ENCODE measurements around the gene SGCE.

SGCE gene

GRCh38 chr7:94559972-94560371, 96.0 kb downstream of the SGCE start:
- H3K79me1 ChIP-seq (ENCODE audit: low read depth, low read length) = no peaks in the 10 kb centered on the region
- no peak overlapping the region for H3K27ac ChIP-seq (replicated peaks; ENCODE audit: low read length)
- no peak overlapping the region for H2BK12ac ChIP-seq (ENCODE audit: low read length)
- H3K9ac ChIP-seq (ENCODE audit: low read depth, low read length, poor library complexity) = no peak overlapping the region
- H2BK15ac ChIP-seq (ENCODE audit: low read length) = no peak overlapping the region
- H3K9me3 ChIP-seq (replicated peaks in 1 of 2; ENCODE audit: control insufficient read depth in 2 of 2, insufficient read depth in 1 of 2, low read depth in 1 of 2, low read length in 2 of 2) = no peaks in the 10 kb centered on the region
- no peak overlapping the region for H3K14ac ChIP-seq (ENCODE audit: low read length)
- no peaks in the 10 kb centered on the region for H3K4me1 ChIP-seq (ENCODE audit: control insufficient read depth in 2 of 2, insufficient read depth in 1 of 2, low read depth in 1 of 2, low read length in 2 of 2)
- no peak overlapping the region for H3K4me3 ChIP-seq (ENCODE audit: low read length in 2 of 2)
- H4K91ac ChIP-seq (ENCODE audit: low read depth, low read length, poor library complexity) = no peak overlapping the region
- no peak overlapping the region for H2BK120ac ChIP-seq (ENCODE audit: low read depth, low read length)
- no peak overlapping the region for H3K23ac ChIP-seq (ENCODE audit: low read depth, low read length, poor library complexity)
- no CpG with 5 or more reads among the region's 1 CpG for WGBS, 2 donors (ENCODE audit: extremely low coverage in 2 of 2, insufficient read length in 2 of 2, insufficient replicate concordance in 1 of 2)
- no peak overlapping the region for H3K4ac ChIP-seq (ENCODE audit: low read length)
- no peak overlapping the region for H3K4me2 ChIP-seq (ENCODE audit: insufficient read depth, low read length, poor library complexity, severe bottlenecking)
- peaks cover 0 to 53% of the 10 kb centered on the region in 2 donors for H3K36me3 ChIP-seq (replicated peaks in 1 of 2; ENCODE audit: control insufficient read depth in 2 of 2, insufficient read depth in 2 of 2, low read length in 2 of 2)
- H2AFZ ChIP-seq (ENCODE audit: low read length) = no peak overlapping the region
- no peak overlapping the region for H3K18ac ChIP-seq (ENCODE audit: low read length)
- no peak overlapping the region for H2AK5ac ChIP-seq (ENCODE audit: low read depth, low read length)
- H4K8ac ChIP-seq (ENCODE audit: low read depth, low read length) = no peak overlapping the region
- no peak for DNase-seq (ENCODE audit: low spot score)
- no peaks in the 10 kb centered on the region for H3K27me3 ChIP-seq (ENCODE audit: control insufficient read depth in 3 of 3, insufficient read depth in 3 of 3, low read depth in 1 of 3, low read length in 3 of 3)
- H2BK5ac ChIP-seq (ENCODE audit: low read length) = no peak overlapping the region

GRCh38 chr7:94557215-94557614, 98.7 kb downstream of the SGCE start:
- Histone ChIP-seq H3K9ac (ENCODE audit: low read depth, low read length, poor library complexity) (no peak overlapping the region), H3K27me3 (ENCODE audit: control insufficient read depth in 3 of 3, insufficient read depth in 3 of 3, low read depth in 1 of 3, low read length in 3 of 3) (no peaks in the 10 kb centered on the region), H3K23ac (ENCODE audit: low read depth, low read length, poor library complexity) (no peak overlapping the region), H3K4me2 (ENCODE audit: insufficient read depth, low read length, poor library complexity, severe bottlenecking) (no peak overlapping the region), H3K36me3 (replicated peaks in 1 of 2; ENCODE audit: control insufficient read depth in 2 of 2, insufficient read depth in 2 of 2, low read length in 2 of 2) (peaks cover 0 to 81% of the 10 kb centered on the region in 2 donors), H3K4me3 (ENCODE audit: low read length in 2 of 2) (no peak overlapping the region), H3K18ac (ENCODE audit: low read length) (no peak overlapping the region), H3K27ac (replicated peaks; ENCODE audit: low read length) (no peak overlapping the region), H2AFZ (ENCODE audit: low read length) (no peak overlapping the region), H3K4ac (ENCODE audit: low read length) (no peak overlapping the region), H3K4me1 (ENCODE audit: control insufficient read depth in 2 of 2, insufficient read depth in 1 of 2, low read depth in 1 of 2, low read length in 2 of 2) (no peaks in the 10 kb centered on the region), H3K14ac (ENCODE audit: low read length) (no peak overlapping the region), H3K79me1 (ENCODE audit: low read depth, low read length) (no peaks in the 10 kb centered on the region), H4K91ac (ENCODE audit: low read depth, low read length, poor library complexity) (no peak overlapping the region), H2BK120ac (ENCODE audit: low read depth, low read length) (no peak overlapping the region), H4K8ac (ENCODE audit: low read depth, low read length) (no peak overlapping the region), H3K9me3 (replicated peaks in 1 of 2; ENCODE audit: control insufficient read depth in 2 of 2, insufficient read depth in 1 of 2, low read depth in 1 of 2, low read length in 2 of 2) (no peaks in the 10 kb centered on the region), H2BK12ac (ENCODE audit: low read length) (no peak overlapping the region), H2BK15ac (ENCODE audit: low read length) (no peak overlapping the region), H2BK5ac (ENCODE audit: low read length) (no peak overlapping the region), H2AK5ac (ENCODE audit: low read depth, low read length) (no peak overlapping the region)
- DNase-seq (ENCODE audit: low spot score) = no peak

- H3K4me1 ChIP-seq (ENCODE audit: control insufficient read depth in 2 of 2, insufficient read depth in 1 of 2, low read depth in 1 of 2, low read length in 2 of 2) = no peaks in the 10 kb centered on the region
- H2BK5ac ChIP-seq (ENCODE audit: low read length) = no peak overlapping the region
- no peak overlapping the region for H2BK120ac ChIP-seq (ENCODE audit: low read depth, low read length)
- no peaks in the 10 kb centered on the region for H3K79me1 ChIP-seq (ENCODE audit: low read depth, low read length)
- no peak for DNase-seq (ENCODE audit: low spot score)
- no peak overlapping the region for H3K9ac ChIP-seq (ENCODE audit: low read depth, low read length, poor library complexity)
- H3K4me2 ChIP-seq (ENCODE audit: insufficient read depth, low read length, poor library complexity, severe bottlenecking) = no peak overlapping the region
- no peak overlapping the region for H3K18ac ChIP-seq (ENCODE audit: low read length)
- H3K14ac ChIP-seq (ENCODE audit: low read length) = no peak overlapping the region
- H2BK15ac ChIP-seq (ENCODE audit: low read length) = no peak overlapping the region
- no peaks in the 10 kb centered on the region for H3K27me3 ChIP-seq (ENCODE audit: control insufficient read depth in 3 of 3, insufficient read depth in 3 of 3, low read depth in 1 of 3, low read length in 3 of 3)
- H2BK12ac ChIP-seq (ENCODE audit: low read length) = no peak overlapping the region
- H3K27ac ChIP-seq (replicated peaks; ENCODE audit: low read length) = no peak overlapping the region
- no peak overlapping the region for H4K91ac ChIP-seq (ENCODE audit: low read depth, low read length, poor library complexity)
- WGBS, 2 donors (ENCODE audit: extremely low coverage in 2 of 2, insufficient read length in 2 of 2, insufficient replicate concordance in 1 of 2) = no CpG with 5 or more reads among the region's 2 CpGs
- H2AFZ ChIP-seq (ENCODE audit: low read length) = no peak overlapping the region
- no peak overlapping the region for H4K8ac ChIP-seq (ENCODE audit: low read depth, low read length)
- H3K4ac ChIP-seq (ENCODE audit: low read length) = no peak overlapping the region
- H3K9me3 ChIP-seq (replicated peaks in 1 of 2; ENCODE audit: control insufficient read depth in 2 of 2, insufficient read depth in 1 of 2, low read depth in 1 of 2, low read length in 2 of 2) = no peaks in the 10 kb centered on the region
- H2AK5ac ChIP-seq (ENCODE audit: low read depth, low read length) = no peak overlapping the region
- H3K36me3 ChIP-seq (replicated peaks in 1 of 2; ENCODE audit: control insufficient read depth in 2 of 2, insufficient read depth in 2 of 2, low read length in 2 of 2) = peaks cover 0 to 92% of the 10 kb centered on the region in 2 donors
- no peak overlapping the region for H3K4me3 ChIP-seq (ENCODE audit: low read length in 2 of 2)
- no peak overlapping the region for H3K23ac ChIP-seq (ENCODE audit: low read depth, low read length, poor library complexity)
Measured at GRCh38 chr7:94556028-94556427, 99.9 kb downstream of the SGCE start.

GRCh38 chr7:94547126-94547525, 108.8 kb downstream of the SGCE start:
- no peak overlapping the region for H4K8ac ChIP-seq (ENCODE audit: low read depth, low read length)
- no peak overlapping the region for H2BK120ac ChIP-seq (ENCODE audit: low read depth, low read length)
- no peak overlapping the region for H3K9ac ChIP-seq (ENCODE audit: low read depth, low read length, poor library complexity)
- peaks cover 0 to 19% of the 10 kb centered on the region in 2 donors for H3K4me1 ChIP-seq (ENCODE audit: control insufficient read depth in 2 of 2, insufficient read depth in 1 of 2, low read depth in 1 of 2, low read length in 2 of 2)
- H3K36me3 ChIP-seq (replicated peaks in 1 of 2; ENCODE audit: control insufficient read depth in 2 of 2, insufficient read depth in 2 of 2, low read length in 2 of 2) = peaks cover 0 to 85% of the 10 kb centered on the region in 2 donors
- no peak overlapping the region for H2AFZ ChIP-seq (ENCODE audit: low read length)
- no peak overlapping the region for H2BK12ac ChIP-seq (ENCODE audit: low read length)
- no peak overlapping the region for H3K4ac ChIP-seq (ENCODE audit: low read length)
- no peak overlapping the region for H4K91ac ChIP-seq (ENCODE audit: low read depth, low read length, poor library complexity)
- no CpG with 5 or more reads among the region's 1 CpG for WGBS, 2 donors (ENCODE audit: extremely low coverage in 2 of 2, insufficient read length in 2 of 2, insufficient replicate concordance in 1 of 2)
- H3K27ac ChIP-seq (replicated peaks; ENCODE audit: low read length) = no peak overlapping the region
- H3K27me3 ChIP-seq (ENCODE audit: control insufficient read depth in 3 of 3, insufficient read depth in 3 of 3, low read depth in 1 of 3, low read length in 3 of 3) = no peaks in the 10 kb centered on the region
- no peak overlapping the region for H3K4me2 ChIP-seq (ENCODE audit: insufficient read depth, low read length, poor library complexity, severe bottlenecking)
- DNase-seq (ENCODE audit: low spot score) = no peak
- no peak overlapping the region for H3K14ac ChIP-seq (ENCODE audit: low read length)
- H2BK15ac ChIP-seq (ENCODE audit: low read length) = no peak overlapping the region
- H3K9me3 ChIP-seq (replicated peaks in 1 of 2; ENCODE audit: control insufficient read depth in 2 of 2, insufficient read depth in 1 of 2, low read depth in 1 of 2, low read length in 2 of 2) = peaks cover 0 to 3% of the 10 kb centered on the region in 2 donors
- no peak overlapping the region for H2AK5ac ChIP-seq (ENCODE audit: low read depth, low read length)
- no peak overlapping the region for H3K18ac ChIP-seq (ENCODE audit: low read length)
- no peaks in the 10 kb centered on the region for H3K79me1 ChIP-seq (ENCODE audit: low read depth, low read length)
- H2BK5ac ChIP-seq (ENCODE audit: low read length) = no peak overlapping the region
- no peak overlapping the region for H3K4me3 ChIP-seq (ENCODE audit: low read length in 2 of 2)
- H3K23ac ChIP-seq (ENCODE audit: low read depth, low read length, poor library complexity) = no peak overlapping the region

All from neuronal stem cell (in vitro differentiated cells).